Measurements from ENCODE around the gene KRTCAP2.
"Not testable (repeated sequence)": the region's sequence is repeated elsewhere in the genome, so short reads cannot be mapped to it uniquely, and the experiment has no call there.

Gene KRTCAP2

GRCh38 chr1:155167166-155168104 lies 5.7 kb downstream of the KRTCAP2 start:
- peak; percentile 94 for DNase-seq

GRCh38 chr1:155166471-155167165 lies 6.5 kb downstream of the KRTCAP2 start:
- peak; percentile 49 for DNase-seq

GRCh38 chr1:155166051-155166470 lies 7.0 kb downstream of the KRTCAP2 start:
- DNase-seq: peak; percentile 47

- DNase-seq: not testable (repeated sequence)
These were observed 8.5 kb downstream of the KRTCAP2 start for GRCh38 chr1:155164625-155165024.

- DNase-seq: not testable (repeated sequence)
These were observed 9.3 kb downstream of the KRTCAP2 start for GRCh38 chr1:155163785-155164184.

GRCh38 chr1:155162631-155163030 lies 10.5 kb downstream of the KRTCAP2 start:
- not testable (repeated sequence) for DNase-seq

- DNase-seq: no peak
These were observed 13.0 kb downstream of the KRTCAP2 start for GRCh38 chr1:155160128-155160527.

GRCh38 chr1:155158991-155159390 lies 14.1 kb downstream of the KRTCAP2 start:
- no peak for DNase-seq

GRCh38 chr1:155155996-155156643 lies 17.0 kb downstream of the KRTCAP2 start:
- not testable (repeated sequence) for DNase-seq

GRCh38 chr1:155145491-155145890 lies 27.6 kb downstream of the KRTCAP2 start:
- no peak for DNase-seq

- DNase-seq: no peak
These were observed 31.4 kb downstream of the KRTCAP2 start for GRCh38 chr1:155141749-155142148.

- no peak for DNase-seq
These were observed 32.5 kb downstream of the KRTCAP2 start for GRCh38 chr1:155140630-155140953.

GRCh38 chr1:155139895-155140629 lies 33.0 kb downstream of the KRTCAP2 start, which contains the start of gene DPM3:
TSS of gene DPM3 (minus strand) at chr1:155140531. CDS start at chr1:155140240, 291 bp downstream.
- DNase-seq: peak; percentile 94

GRCh38 chr1:155137154-155137949 lies 35.8 kb downstream of the KRTCAP2 start:
- no peak for DNase-seq

GRCh38 chr1:155136748-155137147 lies 36.4 kb downstream of the KRTCAP2 start:
- peak; percentile 67 for DNase-seq

GRCh38 chr1:155135415-155136028 lies 37.6 kb downstream of the KRTCAP2 start, which contains the start of gene SLC50A1:
TSS of gene SLC50A1 (plus strand) at chr1:155135852. CDS start at chr1:155135912, 60 bp downstream.
- peak; percentile 96 for DNase-seq

GRCh38 chr1:155134880-155135414 lies 38.2 kb downstream of the KRTCAP2 start:
- DNase-seq: peak; percentile 83

GRCh38 chr1:155134322-155134721 lies 38.8 kb downstream of the KRTCAP2 start:
- DNase-seq: no peak

- no peak for DNase-seq
These were observed 39.3 kb downstream of the KRTCAP2 start for GRCh38 chr1:155133799-155134281.

- DNase-seq: no peak
These were observed 41.2 kb downstream of the KRTCAP2 start for GRCh38 chr1:155131856-155132255.

GRCh38 chr1:155131285-155131684 lies 41.8 kb downstream of the KRTCAP2 start:
- no peak for DNase-seq

Measured in activated CD8-positive, alpha-beta memory T cell treated with anti-CD3 and anti-CD28 coated beads for 24 hours (primary cell).